HepG2 (cell line): Measurements from ENCODE around the gene GAB3. TPM values are rescaled to one million over a fixed set of nuclear protein-coding genes. Genes with fewer than 3 reads are reported as not detected.
"Not testable (repeated sequence)": the region's sequence is repeated elsewhere in the genome, so short reads cannot be mapped to it uniquely, and the experiment has no call there.

Experiments used
- ATAC-seq: fragments of 200-7000 bp; cut with Tn5 transposase; 3 replicates; pipeline ENCODE4 v1.9.1; 2020; ENCODE audit warnings: mild to moderate bottlenecking, moderate library complexity
- BruUV-seq: library from RNA; stranded (reverse); fragments of 400-500 nt; replicated peaks from 2 replicates; lab custom pipeline; 2021; lab: Mats Ljungman, UMichigan
- CTCF ChIA-PET: fragments of 300-600 bp; formaldehyde crosslinking; extraction: SDS; loops from one replicate; lab custom pipeline; 2021; ENCODE audit warnings: low total read pairs, inconsistent platforms, low intra/inter-chr PET ratio; lab: Yijun Ruan, JAX
- POLR2A ChIA-PET: fragments of 350-600 bp; sonication (Branson Sonifier 250); formaldehyde crosslinking; loops from one replicate; lab custom pipeline; 2020; ENCODE audit warnings: antibody characterized with exemption, inconsistent platforms; lab: Yijun Ruan, JAX
- DNase-seq: peaks from one replicate; pipeline ENCODE4 v3.0.0-alpha.2; 2015; ENCODE audit warnings: low spot score
- FAIRE-seq: peaks from 3 replicates; lab custom pipeline; 2011; peaks lifted over from hg19 to GRCh38; lab: Jason Lieb, UNC
- H2AFZ ChIP-seq: one replicate; pipeline ENCODE4 v1.6.1; 2011; ENCODE audit warnings: low read length, inconsistent platforms
- H3K27ac ChIP-seq: fragments of 300-600 bp; 3 replicates; pipeline ENCODE4 v1.8.0; 2011; ENCODE audit warnings: mixed run types, mild to moderate bottlenecking, mixed read lengths, low read length, inconsistent platforms; ENCODE audit not compliant: insufficient read depth; ENCODE audit errors: extremely low read length
- H3K27me3 ChIP-seq, 2 experiments: fragments of 200-600 bp in 1 of 2; 2 replicates in 1 of 2; 3 replicates in 1 of 2; pipeline versions ENCODE4 v1.6.0 to v1.8.0; 2011; ENCODE audit warnings: low read length in 2 of 2, mild to moderate bottlenecking in 2 of 2, moderate library complexity in 2 of 2, inconsistent platforms in 1 of 2; ENCODE audit not compliant: insufficient read depth in 2 of 2, control insufficient read depth in 1 of 2
- H3K36me3 ChIP-seq, 2 experiments: fragments of 200-600 bp in 1 of 2; replicated peaks in 1 of 2; 2 replicates in 1 of 2; 3 replicates in 1 of 2; pipeline versions ENCODE4 v1.5.1 to v1.8.0; 2011; ENCODE audit warnings: low read length in 2 of 2, inconsistent platforms in 1 of 2; ENCODE audit not compliant: insufficient read depth in 2 of 2, control insufficient read depth in 1 of 2
- H3K4me1 ChIP-seq: 2 replicates; pipeline ENCODE4 v1.5.1; 2012; ENCODE audit warnings: low read length, inconsistent platforms; ENCODE audit not compliant: insufficient read depth
- H3K4me2 ChIP-seq: 2 replicates; pipeline ENCODE4 v1.6.0; 2011; ENCODE audit warnings: low read depth, low read length, inconsistent platforms
- H3K4me3 ChIP-seq, 3 experiments: fragments of 200-600 bp in 1 of 3; sonication (generic), shearing (Covaris generic) in 1 of 3; replicated peaks in 1 of 3; 2 replicates each; pipeline ENCODE4 v1.5.1; 2011 to 2016; ENCODE audit warnings: low read length in 3 of 3, inconsistent platforms in 2 of 3, low read depth in 2 of 3, mild to moderate bottlenecking in 2 of 3, control low read depth in 1 of 3, mixed read lengths in 1 of 3; ENCODE audit not compliant: insufficient read depth in 1 of 3
- H3K79me2 ChIP-seq: one replicate; pipeline ENCODE4 v1.6.1; 2011; ENCODE audit warnings: low read length, inconsistent platforms; ENCODE audit not compliant: insufficient read depth
- H3K9ac ChIP-seq: 2 replicates; pipeline ENCODE4 v1.6.0; 2011; ENCODE audit warnings: mild to moderate bottlenecking, low read depth, low read length, inconsistent platforms; ENCODE audit not compliant: insufficient read depth
- H3K9me3 ChIP-seq: 2 replicates; pipeline ENCODE4 v1.5.1; 2012; ENCODE audit warnings: mild to moderate bottlenecking, low read length
- H4K20me1 ChIP-seq: 2 replicates; pipeline ENCODE4 v1.6.0; 2011; ENCODE audit warnings: inconsistent platforms, mild to moderate bottlenecking, low read length, moderate library complexity; ENCODE audit not compliant: insufficient read depth
- ARID2 ChIP-seq: sonication (generic); formaldehyde crosslinking; IDR thresholded peaks from 2 replicates; pipeline ENCODE4 v1.8.1; 2022; ENCODE audit warnings: mild to moderate bottlenecking, missing genetic modification reagents, borderline replicate concordance
- ELK4 ChIP-seq: sonication (generic); formaldehyde crosslinking; IDR thresholded peaks from 2 replicates; pipeline ENCODE4 v1.9.0; 2021; ENCODE audit warnings: missing genetic modification reagents, borderline replicate concordance
- FOXM1 ChIP-seq: sonication (generic); formaldehyde crosslinking; IDR thresholded peaks from 2 replicates; pipeline ENCODE4 v1.5.0; 2020; ENCODE audit warnings: missing genetic modification reagents
- HNRNPL ChIP-seq: fragments of 200-400 bp; formaldehyde crosslinking; IDR thresholded peaks from 2 replicates; pipeline ENCODE4 v1.6.1; 2017; ENCODE audit warnings: mild to moderate bottlenecking, low read depth, low read length
- NFRKB ChIP-seq: fragments of 450-650 bp; IDR thresholded peaks from 2 replicates; pipeline ENCODE4 v1.6.1; 2017
- RBM22 ChIP-seq: fragments of 200-400 bp; formaldehyde crosslinking; optimal IDR thresholded peaks from 2 replicates; pipeline ENCODE3; 2017; ENCODE audit warnings: mild to moderate bottlenecking, low read length, moderate library complexity
- TBP ChIP-seq: sonication (generic); formaldehyde crosslinking; IDR thresholded peaks from 2 replicates; pipeline ENCODE4 v1.5.0; 2020; ENCODE audit warnings: missing genetic modification reagents
- TOE1 ChIP-seq: sonication (generic); formaldehyde crosslinking; IDR thresholded peaks from 2 replicates; pipeline ENCODE4 v1.4.0; 2020; ENCODE audit warnings: mild to moderate bottlenecking, missing genetic modification reagents
- ZBTB44 ChIP-seq: sonication (generic); formaldehyde crosslinking; IDR thresholded peaks from 2 replicates; pipeline ENCODE4 v1.4.0; 2020; ENCODE audit warnings: missing genetic modification reagents
- ZNF124 ChIP-seq: sonication (generic); formaldehyde crosslinking; IDR thresholded peaks from 2 replicates; pipeline ENCODE4 v1.4.0; 2020; ENCODE audit warnings: missing genetic modification reagents
- ZNF335 ChIP-seq: sonication (generic); formaldehyde crosslinking; IDR thresholded peaks from 2 replicates; pipeline ENCODE4 v1.4.0; 2020; ENCODE audit warnings: missing genetic modification reagents
- ZNF446 ChIP-seq: sonication (generic); formaldehyde crosslinking; IDR thresholded peaks from 2 replicates; pipeline ENCODE4 v1.5.0; 2020; ENCODE audit warnings: mild to moderate bottlenecking, missing genetic modification reagents
- ZNF891 ChIP-seq: sonication (generic); formaldehyde crosslinking; IDR thresholded peaks from 2 replicates; pipeline ENCODE4 v1.5.0; 2020; ENCODE audit warnings: mild to moderate bottlenecking, missing genetic modification reagents
- ZSCAN30 ChIP-seq: sonication (generic); formaldehyde crosslinking; IDR thresholded peaks from 2 replicates; pipeline ENCODE4 v1.5.0; 2020; ENCODE audit warnings: mild to moderate bottlenecking, missing genetic modification reagents
- WGBS: methylation state at CpG from one replicate; pipeline ENCODE4 v1.1.6; 2017; ENCODE audit warnings: low lambda C conversion rate; 5-methylcytosine and 5-hydroxymethylcytosine counted together
- in situ Hi-C: cut with HindIII; loops from 2 replicates; pipeline ENCODE4 v1.10.0; 2017; ENCODE audit warnings: low pct_unique_long_range_greater_than_20kb; ENCODE audit not compliant: extremely low pct_ligation_motif_present
- intact Hi-C: fragments of 100-400 bp; cut with micrococcal nuclease; formaldehyde crosslinking; loops from one replicate; pipeline ENCODE4 v1.10.0; 2022; ENCODE audit not compliant: unreplicated experiment
- polyA plus RNA-seq, 8 experiments: library from polyadenylated mRNA; depleted of rRNA in 3 of 8; stranded (reverse) in 7 of 8; unstranded in 1 of 8; fragments of >200 nt; fragmentation: Illumina TruSeq in 4 of 8; extraction: Trizol in 4 of 8; gene quantifications; 2 replicates each; pipeline versions ENCODE4 v1.2.1 to v1.2.3, GENCODE V29; 2011 to 2016; ENCODE audit warnings: low read depth in 4 of 8, missing spikeins in 1 of 8, mixed read lengths in 1 of 8; ENCODE audit not compliant: insufficient read depth in 1 of 8
- total RNA-seq, 5 experiments: library from RNA; depleted of rRNA; stranded (reverse); fragments of >200 nt; fragmentation: Illumina TruSeq; extraction: Trizol; gene quantifications; 2 replicates each; pipeline ENCODE4 v1.2.3, GENCODE V29; 2016; ENCODE audit warnings: low read depth in 1 of 5

GAB3 gene
- total and polyA plus RNA-seq, 2 of the 13 experiments (the other 11 are each of a cell fraction or from before 2014, with no cell fraction given), result not detected

GRCh38 chrX:154654372-154654771 is 96.5 kb downstream of the GAB3 start (continued):
- TF ChIP-seq HNRNPL, result no peak
- TF ChIP-seq RBM22, result no peak
- no peak for TF ChIP-seq ZNF891

- in situ Hi-C loops, result not testable (repeated sequence)
Observed at GRCh38 chrX:154653413-154653812, 97.5 kb downstream of the GAB3 start, which contains the start of gene CTAG2. Gene CTAG2, minus strand, starts transcription at chrX:154653579. Its CDS starts 64 bp downstream, at chrX:154653515.

GRCh38 chrX:154653048-154653401 is 97.9 kb downstream of the GAB3 start:
- BruUV-seq, result no TSS peak
- H3K9me3 ChIP-seq, result no peaks in the 10 kb centered on the region
- in situ Hi-C loops (no loop called here), intact Hi-C loops (no loop called here)
- FAIRE-seq, result no peak
- 9% methylated on average over 9 of the region's 23 CpGs for WGBS
- ATAC-seq, result no peak
- H3K36me3 ChIP-seq, result no peaks in the 10 kb centered on the region
- peaks cover 2 to 8% of the 10 kb centered on the region in 2 experiments; a peak in 1 of 5 replicates for H3K27me3 ChIP-seq
- H3K4me2 ChIP-seq, result no peak overlapping the region
- H3K79me2 ChIP-seq, result no peaks in the 10 kb centered on the region
- no peak overlapping the region for H3K4me3 ChIP-seq
- POLR2A ChIA-PET, result no interaction called here
- no peaks in the 10 kb centered on the region for H4K20me1 ChIP-seq
- H3K27ac ChIP-seq, result no peak overlapping the region
- no peak overlapping the region for H3K9ac ChIP-seq
- CTCF ChIA-PET, result no interaction called here
- DNase-seq, result no peak
- H3K4me1 ChIP-seq, result no peaks in the 10 kb centered on the region
- H2AFZ ChIP-seq, result no peak overlapping the region
- TF ChIP-seq FOXM1 (CRISPR knock-in tag) (no peak), ZNF335 (CRISPR knock-in tag) (no peak), ZBTB44 (CRISPR knock-in tag) (no peak), TBP (CRISPR knock-in tag) (no peak), ARID2 (CRISPR knock-in tag) (no peak), ZNF446 (CRISPR knock-in tag) (no peak), NFRKB (no peak), ELK4 (CRISPR knock-in tag) (no peak), ZSCAN30 (CRISPR knock-in tag) (no peak), TOE1 (CRISPR knock-in tag) (no peak), ZNF124 (CRISPR knock-in tag) (no peak)

More at GRCh38 chrX:154653413-154653812, 97.5 kb downstream of the GAB3 start, which contains the start of gene CTAG2:
- H3K9ac ChIP-seq, intact Hi-C loops, H2AFZ ChIP-seq, H3K27ac ChIP-seq, ATAC-seq, DNase-seq, H3K9me3 ChIP-seq, H3K27me3 ChIP-seq, CTCF ChIA-PET, H4K20me1 ChIP-seq, FAIRE-seq, H3K4me3 ChIP-seq, H3K79me2 ChIP-seq, H3K4me1 ChIP-seq, POLR2A ChIA-PET, H3K36me3 ChIP-seq, H3K4me2 ChIP-seq, BruUV-seq: not testable (repeated sequence)
- WGBS, result no CpG with 5 or more reads among the region's 27 CpGs
